GM19023 (cell line): Measurements from ENCODE around the gene NOL12.

Source experiments
- ATAC-seq: cut with Tn5 transposase; IDR thresholded peaks from one replicate; pipeline ENCODE4 v1.9.1; 2021; ENCODE audit warnings: mild to moderate bottlenecking, moderate library complexity; ENCODE audit not compliant: unreplicated experiment

NOL12 gene

DNA sequence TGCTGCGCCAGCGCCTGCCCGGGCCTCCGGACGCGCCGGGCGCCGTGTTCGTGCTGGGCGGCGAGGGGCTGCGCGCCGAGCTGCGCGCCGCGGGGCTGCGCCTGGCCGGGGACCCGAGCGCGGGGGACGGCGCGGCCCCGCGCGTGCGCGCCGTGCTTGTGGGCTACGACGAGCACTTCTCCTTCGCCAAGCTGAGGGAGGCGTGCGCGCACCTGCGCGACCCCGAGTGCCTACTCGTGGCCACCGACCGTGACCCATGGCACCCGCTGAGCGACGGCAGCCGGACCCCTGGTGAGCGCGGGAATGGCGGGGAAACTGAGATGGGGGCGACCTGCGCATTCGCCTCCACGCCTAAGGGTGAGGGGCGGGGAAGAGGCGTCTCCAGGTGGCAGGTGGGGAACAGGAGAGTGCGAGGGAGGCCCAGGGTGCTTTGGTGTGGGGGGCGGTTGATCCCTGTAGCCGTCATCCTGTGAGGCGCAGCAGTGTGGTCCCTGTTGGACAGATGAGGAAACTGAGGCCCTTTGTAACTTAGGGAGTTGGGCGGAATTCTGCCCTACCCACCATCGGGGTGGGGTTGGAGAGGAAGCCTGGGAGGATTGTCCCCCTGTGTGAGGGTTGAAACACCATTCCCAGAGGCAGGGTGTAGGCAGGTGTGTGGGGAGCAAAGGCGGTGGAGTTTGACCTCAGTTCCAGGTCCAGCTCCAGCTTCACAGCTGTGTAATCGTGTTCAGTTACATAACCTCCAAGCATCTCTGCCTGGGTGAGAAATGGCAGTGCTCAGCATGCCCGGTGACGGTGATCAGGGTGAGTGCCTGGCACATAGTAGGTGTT is 26.9 kb upstream of the NOL12 start:
- no peak for ATAC-seq

GRCh38 chr22:37659897-37660708 is 26.0 kb upstream of the NOL12 start:
- no peak for ATAC-seq

DNA sequence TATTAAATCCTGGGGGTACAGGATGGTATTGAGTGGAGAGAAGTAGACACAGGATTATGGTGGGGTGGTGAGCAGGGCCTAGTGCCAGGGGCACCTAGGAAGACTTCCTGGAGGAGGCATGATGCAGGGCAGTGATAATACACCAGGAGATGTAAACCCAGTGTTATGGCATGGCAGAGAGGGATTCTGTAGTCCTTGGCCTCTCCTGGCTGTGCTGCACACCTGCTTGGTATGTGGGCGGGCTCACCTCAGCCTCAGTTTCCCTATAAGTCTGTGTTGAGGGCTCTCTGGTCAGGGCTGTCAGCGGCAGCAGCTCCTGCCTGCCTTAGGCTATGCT is 25.5 kb upstream of the NOL12 start:
- ATAC-seq, result no peak

GRCh38 chr22:37661160-37661924 is 24.8 kb upstream of the NOL12 start:
- ATAC-seq, result no peak

DNA sequence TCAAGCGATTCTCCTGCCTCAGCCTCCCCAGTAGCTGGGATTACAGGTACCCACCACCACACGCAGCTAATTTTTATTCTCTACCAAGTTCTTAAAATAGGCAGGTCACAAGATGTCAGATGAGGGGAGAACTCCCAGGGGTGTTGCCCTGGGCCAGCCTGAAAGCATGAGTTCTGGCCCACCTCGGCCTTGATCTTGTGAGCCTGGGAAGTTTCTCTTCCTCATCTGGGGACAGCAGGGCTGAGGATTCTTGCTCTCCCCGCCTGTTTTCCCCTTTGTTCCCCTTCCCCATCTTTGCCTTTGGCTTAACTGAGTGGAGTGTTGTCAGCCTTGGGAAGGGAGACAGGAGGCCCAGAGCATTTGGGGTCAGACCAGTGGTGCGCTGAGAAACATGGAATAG is 24.1 kb upstream of the NOL12 start:
- ATAC-seq, result no peak

DNA sequence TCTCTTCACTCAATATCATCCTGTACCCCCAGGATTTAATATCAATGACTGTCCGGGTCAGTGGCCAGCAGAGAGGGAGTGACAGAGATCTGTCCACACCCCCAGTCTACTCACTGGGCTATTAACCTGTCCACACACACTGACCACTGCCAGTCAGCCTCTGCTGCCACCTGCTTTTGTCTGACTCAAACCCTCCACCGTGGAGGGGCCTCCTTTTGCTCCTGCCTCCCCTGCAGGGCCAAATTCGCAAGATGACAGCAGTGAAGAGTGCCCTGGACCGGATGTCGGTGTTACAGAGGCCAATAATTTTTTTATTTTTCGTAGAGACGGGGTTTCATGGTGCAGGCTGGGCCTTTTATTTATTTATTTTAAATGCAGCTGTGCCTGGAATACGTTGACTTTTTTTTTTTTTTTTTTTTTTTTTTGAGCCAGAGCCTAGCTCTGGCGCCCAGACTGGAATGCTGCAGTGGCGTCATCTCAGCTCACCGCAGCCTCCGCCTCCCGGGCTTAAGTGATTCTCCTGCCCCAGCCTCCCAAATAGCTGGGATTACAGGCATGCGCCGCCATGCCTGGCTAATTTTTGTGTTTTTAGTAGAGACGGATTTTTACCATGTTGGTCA is 22.5 kb upstream of the NOL12 start:
- ATAC-seq, result no peak

- ATAC-seq, result no peak
Measured at GRCh38 chr22:37664249-37665101, 21.7 kb upstream of the NOL12 start.

DNA sequence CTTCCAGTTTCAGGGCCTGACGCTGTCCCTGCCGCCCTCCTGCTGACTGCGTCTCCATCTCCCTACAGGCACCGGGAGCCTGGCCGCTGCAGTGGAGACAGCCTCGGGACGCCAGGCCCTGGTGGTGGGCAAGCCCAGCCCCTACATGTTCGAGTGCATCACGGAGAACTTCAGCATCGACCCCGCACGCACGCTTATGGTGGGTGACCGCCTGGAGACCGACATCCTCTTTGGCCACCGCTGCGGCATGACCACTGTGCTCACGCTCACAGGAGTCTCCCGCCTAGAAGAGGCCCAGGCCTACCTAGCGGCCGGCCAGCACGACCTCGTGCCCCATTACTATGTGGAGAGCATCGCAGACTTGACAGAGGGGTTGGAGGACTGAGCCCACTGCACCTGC is 20.7 kb upstream of the NOL12 start:
- no peak for ATAC-seq

DNA sequence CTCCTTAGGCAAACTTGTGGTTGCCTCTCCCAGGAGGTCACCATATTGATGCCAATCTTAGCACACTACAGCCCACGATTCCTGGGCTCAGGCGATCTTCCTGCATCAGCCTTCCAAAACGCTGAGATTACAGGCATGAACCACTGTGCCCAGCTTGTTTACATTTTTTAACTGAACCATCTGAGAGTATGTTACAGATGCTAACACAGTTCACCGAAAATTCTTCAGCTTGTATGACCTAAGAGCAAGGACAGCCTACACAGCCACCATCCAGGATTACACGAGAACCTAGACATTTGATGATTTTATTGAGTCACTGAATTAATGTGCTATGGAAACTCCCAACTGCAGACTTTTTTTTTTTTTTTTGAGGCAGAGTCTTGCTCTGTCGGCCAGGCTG is 16.6 kb upstream of the NOL12 start:
- ATAC-seq, result no peak

- no peak for ATAC-seq
Measured at GRCh38 chr22:37672206-37672919, 13.8 kb upstream of the NOL12 start.

- ATAC-seq, result no peak
Measured at GRCh38 chr22:37672920-37673455, 13.2 kb upstream of the NOL12 start.

GRCh38 chr22:37674248-37674647 is 11.9 kb upstream of the NOL12 start:
- ATAC-seq, result no peak

DNA sequence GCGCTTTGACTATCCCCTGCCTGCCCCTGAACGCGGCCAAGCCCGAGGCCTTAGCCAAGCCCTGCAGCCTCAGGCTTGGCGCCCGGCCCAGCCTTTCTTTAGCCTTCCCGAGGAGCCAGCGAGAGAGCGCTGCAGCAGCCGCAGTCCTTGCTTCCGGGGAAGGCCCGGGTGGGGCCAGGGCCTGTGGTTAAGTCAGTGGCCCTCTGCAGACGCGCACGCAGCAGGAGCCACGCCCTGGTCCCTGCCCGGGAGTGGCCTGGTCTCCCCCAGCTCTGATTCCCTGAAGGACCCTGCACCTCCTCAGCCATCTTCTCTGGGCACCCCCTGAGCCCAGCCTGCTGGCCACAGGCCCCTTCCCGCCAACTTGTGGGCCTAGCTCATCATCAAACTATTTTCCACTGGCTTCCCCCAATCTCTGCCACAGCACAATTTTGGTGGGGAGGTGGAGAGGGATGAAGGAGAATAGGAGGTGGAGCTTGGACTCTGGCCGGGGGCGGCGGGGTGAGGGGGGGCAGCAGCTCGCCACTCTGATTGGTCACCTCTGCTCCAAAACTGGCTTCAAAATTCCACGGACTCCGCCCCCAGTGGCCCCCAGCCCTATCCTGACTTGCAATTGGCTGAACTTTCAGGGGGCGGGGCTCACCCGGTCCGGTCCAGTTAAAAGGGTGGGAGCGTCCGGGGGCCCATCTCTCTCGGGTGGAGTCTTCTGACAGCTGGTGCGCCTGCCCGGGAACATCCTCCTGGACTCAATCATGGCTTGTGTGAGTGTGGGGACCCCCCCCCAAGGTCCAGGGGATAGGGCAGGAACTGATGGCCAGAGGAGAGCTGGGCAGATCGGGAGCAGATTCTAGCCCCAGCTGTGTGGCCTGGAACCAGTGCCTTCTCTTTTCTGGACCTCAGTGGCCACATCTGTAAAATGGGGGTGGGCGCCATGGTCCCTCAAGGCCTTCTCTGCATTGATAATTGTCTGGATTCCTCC is 10.9 kb upstream of the NOL12 start, which contains the start of gene LGALS1:
TSS of gene LGALS1 (plus strand) at position 686 of the 979 bp plus-strand sequence. CDS start at position 753, 67 bp downstream.
- ATAC-seq, result peak; percentile 47

DNA sequence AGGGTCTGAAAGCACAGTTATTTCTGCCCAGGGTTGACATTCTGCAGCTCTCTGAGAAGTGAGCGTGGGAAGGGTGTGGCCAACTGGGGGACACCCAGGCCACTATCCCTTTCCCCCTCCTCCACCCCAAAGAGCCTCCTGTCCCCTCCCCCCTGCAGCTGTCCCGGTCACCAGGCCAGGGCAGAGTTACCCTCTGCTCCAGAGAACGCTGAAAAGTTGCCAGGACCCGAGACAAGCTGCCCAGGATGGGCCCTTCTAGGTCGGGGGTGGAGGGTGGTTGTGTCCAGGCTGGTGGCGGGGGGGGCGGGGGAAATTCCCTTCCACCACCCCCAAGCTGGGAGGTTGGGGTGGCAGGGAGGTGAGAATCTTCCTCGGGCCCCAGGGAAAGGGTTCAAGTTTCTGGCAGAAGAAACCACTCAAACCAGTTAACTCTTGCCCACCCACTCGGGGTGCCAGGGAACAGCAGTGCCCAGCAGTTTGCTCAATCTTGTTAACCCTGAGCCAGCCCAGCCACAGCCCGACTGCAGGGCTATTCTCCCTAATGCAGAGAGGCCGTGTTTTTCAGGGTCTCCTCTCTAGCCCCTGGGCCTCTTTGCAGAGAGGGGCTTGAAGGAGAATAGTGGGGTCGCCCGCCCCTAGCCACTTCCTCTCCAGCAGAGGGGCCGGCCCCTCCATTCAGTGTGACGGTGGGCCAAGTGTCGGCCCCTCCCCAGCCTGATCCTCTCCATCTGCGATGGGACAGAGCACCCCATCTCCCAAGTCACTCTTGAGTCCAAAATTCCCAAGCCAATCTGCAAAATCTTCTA is 10.0 kb upstream of the NOL12 start:
- no peak for ATAC-seq

GRCh38 chr22:37676736-37677492 is 9.2 kb upstream of the NOL12 start:
- peak; percentile 56 for ATAC-seq

- peak; percentile 6 for ATAC-seq
Measured at GRCh38 chr22:37677493-37677974, 8.6 kb upstream of the NOL12 start.
